Esophagus muscularis mucosa (tissue), 4 donors: ENCODE measurements around the gene PIMREG. TPM values are rescaled to one million over a fixed set of nuclear protein-coding genes. Genes with fewer than 3 reads are reported as not detected.
A peak's percentile ranks its signal among the peaks of the same experiment; 100 is the strongest.

Experiments
- DNase-seq: peaks from one replicate; pipeline ENCODE4 v3.0.0-alpha.2; 2017; ENCODE audit errors: extremely low spot score
- H3K27ac ChIP-seq, 4 donors: fragments of 200-600 bp; sonication (generic); replicated peaks in 1 of 4; 1 replicate in 3 of 4; 2 replicates in 1 of 4; pipeline ENCODE4 v1.5.1; 2016 to 2019; ENCODE audit warnings: mild to moderate bottlenecking in 1 of 4
- H3K27me3 ChIP-seq, 4 donors: fragments of 200-600 bp; sonication (generic); one replicate each; pipeline versions ENCODE4 v1.5.1 to v1.6.0; 2016 to 2019
- H3K36me3 ChIP-seq, 4 donors: fragments of 200-600 bp; sonication (generic); one replicate each; pipeline ENCODE4 v1.5.1; 2016 to 2019
- H3K4me1 ChIP-seq, 4 donors: fragments of 200-600 bp; sonication (generic); one replicate each; pipeline ENCODE4 v1.5.1; 2016 to 2019
- H3K4me3 ChIP-seq, 4 donors: fragments of 200-600 bp; sonication (generic); 1 replicate in 2 of 4; 2 replicates in 2 of 4; pipeline ENCODE4 v1.5.1; 2016 to 2019; ENCODE audit warnings: mild to moderate bottlenecking in 4 of 4, moderate library complexity in 1 of 4
- H3K9me3 ChIP-seq, 4 donors: fragments of 200-600 bp; sonication (generic); 1 replicate in 3 of 4; 2 replicates in 1 of 4; pipeline ENCODE4 v1.5.1; 2016 to 2019
- EP300 ChIP-seq: sonication (generic); formaldehyde crosslinking; IDR thresholded peaks from one replicate; pipeline ENCODE4 v1.6.1; 2017; ENCODE audit warnings: antibody characterized with exemption
- POLR2A ChIP-seq: fragments of 450-650 bp; IDR thresholded peaks from one replicate; pipeline ENCODE4 v1.6.1; 2017; ENCODE audit warnings: antibody characterized with exemption, moderate library complexity, mild to moderate bottlenecking, low read depth
- POLR2AphosphoS5 ChIP-seq, 2 donors: sonication (generic); formaldehyde crosslinking; IDR thresholded peaks; one replicate each; pipeline ENCODE4 v1.6.1; 2017; ENCODE audit warnings: antibody characterized with exemption in 2 of 2
- WGBS: methylation state at CpG from one replicate; pipeline ENCODE4 v1.1.5; 2018; 5-methylcytosine and 5-hydroxymethylcytosine counted together
- intact Hi-C: fragments of 100-400 bp; cut with DNase I; formaldehyde crosslinking; loops from one replicate; pipeline ENCODE4 v1.15.1; 2023
- total RNA-seq, 4 donors: library from RNA; depleted of rRNA; stranded (reverse); fragments of >200 nt; gene quantifications; one replicate each; pipeline versions ENCODE4 v1.1.0 to v1.2.1, GENCODE V29; 2016
- TF ChIP-seq, protein P1 (sequence below), 3 experiments: fragments of 200-600 bp in 2 of 3; fragments of 450-650 bp in 1 of 3; sonication (generic) in 2 of 3; IDR thresholded peaks; one replicate each; pipeline ENCODE4 v1.5.1; 2017 to 2019; ENCODE audit warnings: antibody characterized with exemption in 3 of 3, mild to moderate bottlenecking in 2 of 3, moderate library complexity in 1 of 3

The PIMREG gene
- total RNA-seq, 4 donors from 2014 or later = 0.80 TPM; not detected in 3

DNA sequence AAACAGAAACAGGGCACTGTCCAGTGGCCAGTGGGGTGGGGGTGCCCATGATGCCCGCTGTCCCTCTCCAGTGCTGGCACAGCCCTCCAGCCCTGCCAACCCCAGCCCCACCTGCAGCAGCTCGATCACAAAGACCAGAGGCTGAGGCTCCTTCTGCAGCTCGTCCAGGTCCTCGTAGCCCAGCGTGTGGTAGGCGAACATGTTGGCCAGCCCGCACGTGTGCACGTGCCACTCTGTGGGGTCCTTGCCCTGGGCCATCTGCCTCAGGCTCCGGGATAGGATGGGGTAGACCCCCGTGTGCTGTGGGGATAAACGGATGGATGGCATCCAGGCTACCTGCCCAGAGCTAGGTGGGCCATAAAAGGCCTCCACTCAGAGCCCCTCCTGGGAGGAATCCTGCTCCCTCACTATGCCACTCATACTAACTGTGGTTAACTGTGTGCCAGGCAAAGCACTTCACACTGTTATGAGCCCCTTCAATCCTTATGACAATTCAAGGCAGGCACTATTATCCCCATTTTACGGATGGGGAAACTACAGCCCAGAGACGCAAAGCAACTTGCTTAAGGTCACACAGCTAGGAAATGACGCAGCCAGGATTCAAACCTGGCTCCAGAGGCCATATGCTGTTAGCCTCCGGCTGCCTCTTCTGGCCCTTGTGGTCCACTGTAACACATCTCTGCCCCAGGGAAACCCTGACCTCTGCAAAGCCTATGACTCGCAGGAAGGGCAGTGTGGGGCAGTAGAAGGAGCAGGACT, 15.9 kb upstream of the PIMREG start:
- WGBS = 81% methylated on average over 11 of the region's 17 CpGs
- H3K4me3 ChIP-seq = no peak overlapping the region
- intact Hi-C loops = no loop called here
- no peak overlapping the region for H3K27ac ChIP-seq
- peaks cover 0 to 6% (median 0%) of the 10 kb centered on the region in 4 donors for H3K9me3 ChIP-seq
- H3K4me1 ChIP-seq = no peaks in the 10 kb centered on the region
- TF ChIP-seq POLR2AphosphoS5 (IDR thresholded peaks at IDR 0.05) = no peak
- TF ChIP-seq, protein P1, sequence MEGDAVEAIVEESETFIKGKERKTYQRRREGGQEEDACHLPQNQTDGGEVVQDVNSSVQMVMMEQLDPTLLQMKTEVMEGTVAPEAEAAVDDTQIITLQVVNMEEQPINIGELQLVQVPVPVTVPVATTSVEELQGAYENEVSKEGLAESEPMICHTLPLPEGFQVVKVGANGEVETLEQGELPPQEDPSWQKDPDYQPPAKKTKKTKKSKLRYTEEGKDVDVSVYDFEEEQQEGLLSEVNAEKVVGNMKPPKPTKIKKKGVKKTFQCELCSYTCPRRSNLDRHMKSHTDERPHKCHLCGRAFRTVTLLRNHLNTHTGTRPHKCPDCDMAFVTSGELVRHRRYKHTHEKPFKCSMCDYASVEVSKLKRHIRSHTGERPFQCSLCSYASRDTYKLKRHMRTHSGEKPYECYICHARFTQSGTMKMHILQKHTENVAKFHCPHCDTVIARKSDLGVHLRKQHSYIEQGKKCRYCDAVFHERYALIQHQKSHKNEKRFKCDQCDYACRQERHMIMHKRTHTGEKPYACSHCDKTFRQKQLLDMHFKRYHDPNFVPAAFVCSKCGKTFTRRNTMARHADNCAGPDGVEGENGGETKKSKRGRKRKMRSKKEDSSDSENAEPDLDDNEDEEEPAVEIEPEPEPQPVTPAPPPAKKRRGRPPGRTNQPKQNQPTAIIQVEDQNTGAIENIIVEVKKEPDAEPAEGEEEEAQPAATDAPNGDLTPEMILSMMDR (IDR thresholded peaks at IDR 0.05) = no peak
- no peak for TF ChIP-seq POLR2A
- TF ChIP-seq EP300 = no peak
- H3K36me3 ChIP-seq = no peaks in the 10 kb centered on the region
- no peak for DNase-seq
- H3K27me3 ChIP-seq = peaks cover 0 to 29% (median 0%) of the 10 kb centered on the region in 4 donors

DNA sequence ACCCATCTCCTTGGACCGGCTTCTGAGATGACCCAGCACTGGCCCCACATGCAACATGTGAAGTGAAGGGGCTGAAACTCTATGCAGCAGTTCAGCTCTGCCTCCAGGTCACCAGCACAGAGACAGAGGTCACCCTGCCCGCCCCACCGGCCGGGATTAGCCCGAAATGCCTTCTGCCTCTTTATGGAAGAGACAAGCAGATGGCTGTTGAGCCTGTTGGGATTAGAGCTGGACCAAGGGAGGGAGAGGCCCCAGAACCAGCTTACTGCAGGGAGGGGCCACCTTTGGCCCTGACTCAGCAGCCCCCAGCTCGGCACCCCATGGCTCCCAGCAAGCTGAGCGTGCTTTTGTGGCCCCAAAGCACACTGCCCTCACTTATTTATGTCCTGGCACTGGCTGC, 15.0 kb upstream of the PIMREG start:
- Histone ChIP-seq H3K4me1 (no peaks in the 10 kb centered on the region), H3K9me3 (peaks cover 0 to 6% (median 0%) of the 10 kb centered on the region in 4 donors), H3K27ac (no peak overlapping the region), H3K27me3 (peaks cover 0 to 20% (median 0%) of the 10 kb centered on the region in 4 donors), H3K4me3 (no peak overlapping the region), H3K36me3 (no peaks in the 10 kb centered on the region)
- DNase-seq = no peak
- 86% methylated on average over 6 of the region's 7 CpGs for WGBS
- TF ChIP-seq, protein P1 (IDR thresholded peaks at IDR 0.05) = no peak
- no peak for TF ChIP-seq EP300
- no peak for TF ChIP-seq POLR2A
- intact Hi-C loops = no loop called here

DNA sequence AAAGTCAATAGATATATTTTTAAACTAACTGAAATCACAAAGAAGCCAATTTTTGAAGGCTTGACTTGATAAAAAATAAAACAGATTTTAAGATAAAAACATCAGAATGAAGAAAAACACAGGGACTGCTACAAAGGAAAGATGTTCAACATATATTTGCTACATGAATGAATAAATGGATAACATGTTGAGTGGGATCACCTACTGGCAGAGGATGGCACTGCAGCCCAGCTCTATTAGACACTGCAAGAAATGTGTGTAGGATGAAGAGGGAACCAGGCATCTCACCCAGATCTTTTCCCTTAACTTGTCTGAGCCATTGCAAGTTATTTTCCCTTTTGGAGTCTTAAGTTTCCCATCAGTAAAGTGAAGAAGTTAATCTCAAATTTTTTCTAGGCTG, 13.5 kb upstream of the PIMREG start:
- H3K4me3 ChIP-seq = no peak overlapping the region
- peaks cover 0 to 6% (median 0%) of the 10 kb centered on the region in 4 donors for H3K9me3 ChIP-seq
- intact Hi-C loops = no loop called here
- H3K27me3 ChIP-seq = peaks cover 0 to 30% (median 0%) of the 10 kb centered on the region in 4 donors
- H3K27ac ChIP-seq = no peak overlapping the region
- no peak for TF ChIP-seq POLR2A
- TF ChIP-seq POLR2AphosphoS5 (IDR thresholded peaks at IDR 0.05) = no peak
- TF ChIP-seq, protein P1 (IDR thresholded peaks at IDR 0.05) = peak in 1 of 3 experiments; percentile 11
- no peaks in the 10 kb centered on the region for H3K36me3 ChIP-seq
- DNase-seq = no peak
- H3K4me1 ChIP-seq = no peaks in the 10 kb centered on the region

DNA sequence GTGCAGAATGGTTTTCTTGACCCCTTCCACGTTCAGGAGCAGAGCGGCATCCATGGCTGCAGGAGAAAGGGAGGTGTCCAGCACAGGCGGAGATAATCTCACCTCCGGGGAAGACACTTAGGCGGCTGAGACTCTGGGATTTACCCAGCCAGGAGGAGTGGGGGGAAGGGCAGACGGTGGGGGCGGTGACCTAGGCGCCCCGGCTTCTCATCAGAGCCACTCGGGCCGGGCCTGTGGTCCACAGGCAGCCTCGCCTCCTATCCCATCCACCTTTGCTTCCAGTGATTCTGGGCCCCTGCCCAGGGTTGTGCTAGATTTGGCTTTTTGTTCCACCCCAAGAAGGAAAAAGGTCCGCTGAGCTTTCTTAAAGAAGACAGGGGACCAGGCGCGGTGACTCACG, 9.2 kb upstream of the PIMREG start, which contains the start of gene AIPL1:
Gene AIPL1, minus strand, starts transcription at position 71 of the 400 bp plus-strand sequence. Its CDS starts 17 bp downstream, at position 54.
- intact Hi-C loops = no loop called here
- H3K9me3 ChIP-seq = peaks cover 0 to 6% (median 0%) of the 10 kb centered on the region in 4 donors
- peaks cover 0 to 50% (median 0%) of the 10 kb centered on the region in 4 donors for H3K27me3 ChIP-seq
- TF ChIP-seq EP300 (no peak), POLR2AphosphoS5 (IDR thresholded peaks at IDR 0.05) (no peak), POLR2A (no peak)
- TF ChIP-seq, protein P1 (IDR thresholded peaks at IDR 0.05) = no peak
- 79% methylated on average over 8 of the region's 16 CpGs for WGBS
- no peak within 1 kb of the TSS for H3K27ac ChIP-seq
- H3K36me3 ChIP-seq = no peaks in the 10 kb centered on the region
- DNase-seq = no peak
- H3K4me1 ChIP-seq = no peaks in the 10 kb centered on the region
- H3K4me3 ChIP-seq = no peak within 1 kb of the TSS
